LoVo (cell line): Measurements from ENCODE around the gene LTF.
"Not testable (repeated sequence)": the region's sequence is repeated elsewhere in the genome, so short reads cannot be mapped to it uniquely, and the experiment has no call there.

Source experiments
- DNase-seq: peaks from one replicate; pipeline ENCODE4 v3.0.0-alpha.2; 2016; ENCODE audit warnings: low spot score

Gene LTF

DNA sequence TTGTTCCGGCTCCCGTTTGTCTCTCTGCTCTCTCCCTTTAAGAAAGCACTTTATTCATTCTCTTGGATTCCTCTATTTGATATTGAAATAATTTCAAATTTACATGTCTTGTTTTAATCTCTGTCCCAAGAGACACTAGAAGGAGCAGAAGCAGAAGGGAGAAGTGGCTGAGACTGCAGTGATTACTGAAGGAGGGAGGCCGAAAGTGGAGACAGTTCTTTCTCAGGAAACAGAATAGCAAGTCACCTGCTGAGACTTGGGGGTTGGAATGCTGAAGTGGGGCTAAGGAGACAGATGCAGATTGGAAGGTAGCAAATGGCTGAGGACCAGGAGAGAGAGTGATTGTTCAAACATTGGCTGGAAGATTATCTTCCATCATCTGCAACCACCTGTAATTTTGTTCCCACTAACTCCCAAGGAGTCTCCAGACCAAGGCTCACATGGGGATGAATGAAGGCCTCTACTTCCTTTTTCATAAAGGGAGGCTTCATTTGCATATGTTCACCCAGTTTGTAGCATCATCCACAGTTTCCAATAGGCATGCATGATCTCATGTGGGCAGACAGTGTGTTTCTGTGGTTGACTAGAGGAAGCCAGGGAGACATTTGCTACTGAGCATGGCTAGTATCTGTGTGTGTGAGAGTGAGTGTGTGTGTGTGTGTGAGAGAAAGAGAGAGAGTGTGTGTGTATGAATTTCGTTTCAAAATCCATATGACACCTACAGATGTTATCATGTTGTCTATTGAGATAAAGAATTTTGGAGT, 24.0 kb downstream of the LTF start:
- no peak for DNase-seq

DNA sequence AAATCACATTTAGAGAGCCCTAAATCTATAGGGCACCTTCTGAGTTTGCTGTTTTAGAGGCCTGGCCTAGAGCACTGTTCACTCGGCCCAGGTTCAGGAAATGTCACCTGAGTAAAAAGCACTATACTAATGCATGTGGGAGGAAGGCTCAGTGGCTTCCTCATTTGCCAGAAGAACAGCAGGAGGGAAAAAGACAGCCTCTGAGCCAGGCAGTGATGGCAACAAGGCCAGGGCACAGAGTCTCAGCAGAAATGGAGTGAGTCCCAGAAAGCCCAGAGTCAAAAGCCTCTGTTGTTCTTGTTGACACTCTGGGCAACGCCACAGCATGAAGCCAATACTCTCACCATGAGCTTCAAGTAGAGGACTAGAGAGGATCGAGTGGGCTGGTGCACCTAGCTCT, 25.9 kb downstream of the LTF start:
- DNase-seq, result no peak

DNA sequence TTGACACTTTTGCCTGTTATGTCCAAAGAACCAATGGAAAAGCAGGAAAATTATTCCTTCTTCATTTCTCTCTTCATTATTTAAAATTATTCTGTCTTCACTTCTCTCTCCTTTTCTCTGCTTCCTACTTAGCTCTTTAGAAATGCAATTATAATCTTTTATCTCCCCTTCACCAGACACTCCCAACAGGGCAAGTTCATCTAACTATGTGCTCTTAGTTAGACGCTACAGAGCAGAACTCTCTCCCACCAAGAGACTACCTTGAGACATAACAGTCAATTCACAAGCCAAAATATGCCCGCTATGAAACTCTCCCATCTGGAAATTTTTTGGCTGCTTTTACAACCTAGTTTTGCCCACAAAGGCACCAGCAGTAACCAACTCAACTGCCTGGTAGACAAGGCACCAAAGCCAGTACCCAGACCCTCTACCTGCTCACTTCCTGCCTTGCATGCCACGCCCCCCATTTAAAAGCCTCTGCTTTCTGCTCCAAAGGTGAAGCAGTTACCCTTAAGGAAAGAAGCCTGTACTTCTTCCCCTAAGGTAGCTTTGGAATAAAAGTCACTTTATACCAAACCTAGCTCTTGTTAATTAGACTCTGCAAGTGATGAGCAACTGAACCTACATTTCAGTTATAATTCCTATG, 29.5 kb downstream of the LTF start:
- DNase-seq, result no peak

GRCh38 chr3:46433841-46434240, 30.9 kb downstream of the LTF start:
- no peak for DNase-seq

DNA sequence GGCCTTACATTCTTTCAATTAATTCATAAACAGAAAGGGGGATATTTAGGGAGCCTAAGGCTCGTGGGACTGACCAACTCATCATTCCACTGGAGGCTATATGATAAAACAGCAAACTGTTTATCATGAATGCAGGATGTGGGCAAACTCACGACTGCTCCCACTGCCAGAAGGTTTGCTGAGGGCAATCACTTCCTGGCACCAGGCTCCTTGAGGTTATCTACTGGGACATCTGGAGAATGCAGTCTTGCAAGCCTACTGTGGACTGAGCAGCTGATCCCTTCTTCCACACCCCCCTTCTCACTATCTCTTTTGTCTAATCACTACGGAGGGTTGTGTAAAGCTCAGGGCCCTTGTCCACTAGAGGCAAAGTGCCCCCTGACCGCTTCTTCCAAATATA, 31.6 kb downstream of the LTF start:
- DNase-seq, result not testable (repeated sequence)

GRCh38 chr3:46431905-46432304, 32.8 kb downstream of the LTF start:
- DNase-seq, result not testable (repeated sequence)

GRCh38 chr3:46430879-46431278, 33.8 kb downstream of the LTF start:
- not testable (repeated sequence) for DNase-seq

- DNase-seq, result no peak
Measured at GRCh38 chr3:46429671-46430070, 35.0 kb downstream of the LTF start.

GRCh38 chr3:46429250-46429649, 35.5 kb downstream of the LTF start:
- no peak for DNase-seq

- no peak for DNase-seq
Measured at GRCh38 chr3:46427916-46428833, 36.5 kb downstream of the LTF start.

DNA sequence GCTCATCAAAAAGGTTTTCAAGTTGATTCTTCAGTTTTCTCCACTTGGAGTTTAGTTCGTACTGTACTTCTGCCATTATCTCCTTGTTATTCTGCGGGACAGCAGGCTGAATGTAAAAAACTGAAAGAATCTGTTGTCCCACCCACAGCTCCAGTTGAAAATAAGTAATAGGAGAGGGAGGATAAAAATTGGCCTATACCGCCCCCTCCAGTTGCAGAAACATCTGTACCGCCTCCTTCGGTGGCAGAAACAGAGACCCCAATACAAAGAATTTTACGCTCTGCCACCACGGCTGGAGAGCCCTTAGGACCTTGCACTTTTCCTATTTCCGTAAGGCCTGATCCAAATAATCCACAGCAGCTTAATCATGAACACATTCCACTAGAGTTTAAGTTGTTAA, 37.3 kb downstream of the LTF start:
- DNase-seq, result not testable (repeated sequence)

- DNase-seq, result not testable (repeated sequence)
Measured at GRCh38 chr3:46426476-46426875, 38.2 kb downstream of the LTF start.

DNA sequence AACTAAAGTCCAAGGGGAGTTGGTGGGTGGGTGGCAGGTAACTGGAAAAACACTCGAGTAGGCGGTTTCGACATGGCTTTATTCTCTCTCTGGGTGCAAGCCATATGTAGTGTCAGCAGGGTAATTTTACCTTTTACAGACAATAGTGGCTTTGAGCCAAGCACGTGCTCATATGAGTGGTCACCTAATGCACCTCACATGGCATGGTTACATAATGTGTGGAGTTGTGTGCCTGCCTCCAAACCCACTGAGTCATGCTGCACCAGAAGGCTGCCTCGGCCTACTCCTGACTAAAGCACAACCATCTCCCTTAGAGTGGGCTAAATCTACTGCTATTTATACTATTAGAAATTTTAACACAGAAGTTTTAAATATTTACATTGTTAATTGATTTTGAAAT, 41.1 kb downstream of the LTF start:
- no peak for DNase-seq

GRCh38 chr3:46422617-46423016, 42.1 kb downstream of the LTF start:
- DNase-seq, result peak; percentile 32

- no peak for DNase-seq
Measured at GRCh38 chr3:46420931-46421330, 43.8 kb downstream of the LTF start.

DNA sequence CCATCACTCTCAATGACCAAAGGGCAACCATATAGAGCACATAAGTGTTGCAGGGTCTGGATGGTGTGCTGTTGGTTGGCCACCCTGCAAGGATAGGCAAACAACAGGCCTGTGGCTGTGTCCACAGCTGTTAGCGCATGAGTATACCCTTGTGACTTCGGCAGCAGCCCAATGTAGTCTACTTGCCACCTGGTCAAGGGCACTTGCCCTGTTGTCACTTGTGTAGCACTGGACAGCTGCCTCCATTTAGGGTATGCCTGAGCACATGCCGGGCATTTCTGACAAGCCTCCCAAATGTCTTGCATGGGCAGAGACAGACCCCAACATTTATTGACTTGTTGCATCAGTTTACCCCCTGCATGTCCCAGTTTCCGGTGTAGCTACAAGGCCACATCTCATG, 44.9 kb downstream of the LTF start:
- DNase-seq, result no peak

DNA sequence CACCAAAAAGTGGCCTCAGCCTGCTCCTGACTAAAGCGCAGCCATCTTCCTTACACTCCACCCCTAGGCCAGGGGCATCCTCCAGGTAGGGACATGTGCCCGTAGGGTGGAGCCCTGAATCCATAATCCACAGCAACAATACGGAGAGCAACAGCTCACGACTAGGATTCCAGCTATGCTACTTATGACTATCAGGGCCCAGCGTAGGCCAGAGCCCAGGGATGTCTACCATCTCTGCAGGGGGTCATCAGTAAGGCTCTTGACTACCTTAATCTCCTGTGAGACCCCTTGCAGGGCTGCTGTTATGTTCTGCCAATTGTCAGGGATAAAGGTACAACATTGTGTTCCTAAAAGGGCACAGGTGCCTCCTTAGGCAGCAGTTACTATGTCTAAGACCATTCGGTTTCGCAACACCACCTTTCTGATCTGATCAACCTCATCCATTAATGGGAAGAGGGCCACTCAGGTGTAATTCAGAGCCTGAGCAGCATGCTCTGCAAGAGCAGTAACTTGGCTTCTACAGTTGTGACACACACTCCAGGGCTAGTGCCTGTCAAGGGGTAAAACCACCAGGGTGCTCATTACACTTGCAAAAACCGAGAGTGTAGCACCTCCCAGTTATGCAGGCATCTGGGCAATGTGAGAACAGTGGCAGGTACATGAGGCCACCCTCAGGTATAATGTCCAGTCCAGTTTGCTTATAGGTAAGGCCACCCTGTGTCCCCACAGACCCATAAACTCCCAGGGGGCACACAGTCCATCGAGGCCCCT, 46.7 kb downstream of the LTF start:
- DNase-seq, result no peak

GRCh38 chr3:46416811-46417510, 47.7 kb downstream of the LTF start:
- DNase-seq, result no peak

DNA sequence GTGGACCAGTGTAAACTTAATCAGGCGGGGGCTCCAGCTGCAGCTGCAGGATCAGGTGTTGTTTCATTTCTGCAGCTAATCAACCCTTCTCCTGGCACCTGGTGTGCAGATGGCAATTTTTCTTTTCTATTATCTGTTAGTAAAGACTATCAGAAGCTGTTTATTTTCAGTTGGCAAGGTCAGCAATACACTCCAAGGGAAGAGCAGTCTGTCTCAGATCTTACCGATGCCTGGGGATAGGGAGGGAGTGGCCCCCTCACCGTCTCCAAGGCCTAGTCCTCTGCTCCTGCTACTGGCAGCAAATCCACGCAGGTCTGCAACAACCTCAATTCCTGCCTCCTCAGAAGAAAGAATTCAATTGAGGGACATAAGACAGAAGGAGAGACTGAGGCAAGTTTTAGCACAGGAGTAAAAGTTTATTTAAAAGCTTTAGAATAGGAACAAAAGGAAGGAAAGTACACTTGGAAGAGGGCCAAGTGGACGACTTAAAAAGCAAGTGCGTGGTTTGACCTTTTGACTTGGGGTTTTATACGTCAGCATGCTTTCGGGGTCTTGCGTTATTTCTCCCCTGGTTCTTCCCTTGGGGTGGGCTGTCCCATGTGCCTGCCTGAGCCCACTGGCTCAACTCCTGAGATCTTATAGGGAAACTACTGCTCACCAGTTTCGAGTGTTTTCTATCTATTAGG, 48.4 kb downstream of the LTF start:
- no peak for DNase-seq

DNA sequence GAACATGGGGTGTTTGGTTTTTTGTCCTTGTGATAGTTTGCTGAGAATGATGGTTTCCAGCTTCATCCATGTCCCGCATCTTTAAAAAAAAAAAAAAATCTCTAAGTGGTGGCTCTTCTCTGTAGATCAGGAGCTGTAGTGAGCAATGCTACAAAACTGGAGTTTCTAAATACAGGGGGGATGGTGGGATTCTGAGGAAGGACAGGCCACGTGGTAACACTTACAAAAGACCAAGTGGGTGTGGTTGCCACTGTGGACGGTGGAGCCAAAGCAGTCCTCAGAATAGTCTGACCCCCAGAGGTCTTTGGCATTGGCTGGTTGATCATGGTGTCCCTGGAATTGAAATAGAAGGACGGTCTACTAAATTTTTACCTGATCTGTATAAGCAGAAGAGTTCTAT, 50.0 kb downstream of the LTF start:
- no peak for DNase-seq

GRCh38 chr3:46413951-46414350, 50.8 kb downstream of the LTF start:
- DNase-seq, result no peak
